CD4-positive, CD25-positive, alpha-beta regulatory T cell (primary cell): ENCODE data around the gene MEIS2. TPM values are rescaled to one million over a fixed set of nuclear protein-coding genes. Genes with fewer than 3 reads are reported as not detected.

Source experiments
- ATAC-seq, 2 donors: fragments of 150-1000 bp; cut with Tn5 transposase; one replicate each; pipeline ENCODE4 v1.10.0; 2021; ENCODE audit warnings: low read depth in 2 of 2, moderate number of reproducible peaks in 2 of 2, moderate library complexity in 1 of 2
- DNase-seq, 3 donors: peaks; one replicate each; pipeline versions ENCODE4 v3.0.0 to v3.0.0-alpha.2; 2012 to 2022; ENCODE audit warnings: mixed read lengths in 1 of 3
- H3K27ac ChIP-seq: one replicate; pipeline ENCODE4 v1.7.0; 2013; ENCODE audit warnings: mild to moderate bottlenecking, low read length; ENCODE audit not compliant: insufficient read depth, poor library complexity, severe bottlenecking
- H3K27me3 ChIP-seq: one replicate; pipeline ENCODE4 v1.7.0; 2013; ENCODE audit warnings: low read length; ENCODE audit not compliant: control insufficient read depth, insufficient read depth
- H3K36me3 ChIP-seq: one replicate; pipeline ENCODE4 v1.7.0; 2013; ENCODE audit warnings: mild to moderate bottlenecking, low read length, moderate library complexity; ENCODE audit not compliant: control insufficient read depth, insufficient read depth
- H3K4me1 ChIP-seq: 2 replicates; pipeline ENCODE4 v1.7.0; 2013; ENCODE audit warnings: mild to moderate bottlenecking, low read length; ENCODE audit not compliant: insufficient read depth, control insufficient read depth, poor library complexity, severe bottlenecking
- H3K4me3 ChIP-seq: one replicate; pipeline ENCODE4 v1.7.0; 2013; ENCODE audit warnings: low read depth, mild to moderate bottlenecking, low read length, moderate library complexity
- H3K9me3 ChIP-seq, 2 experiments: 1 replicate in 1 of 2; 2 replicates in 1 of 2; pipeline ENCODE4 v1.7.0; 2013; ENCODE audit warnings: low read length in 2 of 2, mild to moderate bottlenecking in 1 of 2, moderate library complexity in 1 of 2; ENCODE audit not compliant: control insufficient read depth in 2 of 2
- H3K27ac Mint-ChIP-seq, 3 donors: one replicate each; pipeline ENCODE4 v1.8.0; 2020 to 2022; ENCODE audit warnings: mild to moderate bottlenecking in 3 of 3, mixed read lengths in 3 of 3, moderate library complexity in 2 of 3
- H3K27me3 Mint-ChIP-seq: one replicate; pipeline ENCODE4 v1.8.0; 2022; ENCODE audit warnings: mild to moderate bottlenecking, mixed read lengths
- H3K36me3 Mint-ChIP-seq: one replicate; pipeline ENCODE4 v1.8.0; 2020; ENCODE audit warnings: mixed read lengths
- H3K4me1 Mint-ChIP-seq, 4 donors: one replicate each; pipeline ENCODE4 v1.8.0; 2020 to 2022; ENCODE audit warnings: mixed read lengths in 4 of 4, mild to moderate bottlenecking in 1 of 4
- H3K4me3 Mint-ChIP-seq, 4 donors: one replicate each; pipeline ENCODE4 v1.8.0; 2020 to 2022; ENCODE audit warnings: mild to moderate bottlenecking in 4 of 4, mixed read lengths in 4 of 4, moderate library complexity in 3 of 4
- H3K9me3 Mint-ChIP-seq, 7 donors: one replicate each; pipeline ENCODE4 v1.8.0; 2020 to 2022; ENCODE audit warnings: mixed read lengths in 7 of 7, mild to moderate bottlenecking in 3 of 7, moderate library complexity in 2 of 7
- polyA plus RNA-seq, 4 donors: library from polyadenylated mRNA; unstranded; fragments of 300-500 nt; fragmentation: Illumina TruSeq; gene quantifications; one replicate each; pipeline ENCODE4 v1.2.3, GENCODE V29; 2021
- total RNA-seq: library from RNA; stranded (reverse); gene quantifications from one replicate; pipeline ENCODE4 v1.2.3, GENCODE V29; 2022

The MEIS2 gene
- total and polyA plus RNA-seq, 5 donors from 2014 or later, result not detected

DNA sequence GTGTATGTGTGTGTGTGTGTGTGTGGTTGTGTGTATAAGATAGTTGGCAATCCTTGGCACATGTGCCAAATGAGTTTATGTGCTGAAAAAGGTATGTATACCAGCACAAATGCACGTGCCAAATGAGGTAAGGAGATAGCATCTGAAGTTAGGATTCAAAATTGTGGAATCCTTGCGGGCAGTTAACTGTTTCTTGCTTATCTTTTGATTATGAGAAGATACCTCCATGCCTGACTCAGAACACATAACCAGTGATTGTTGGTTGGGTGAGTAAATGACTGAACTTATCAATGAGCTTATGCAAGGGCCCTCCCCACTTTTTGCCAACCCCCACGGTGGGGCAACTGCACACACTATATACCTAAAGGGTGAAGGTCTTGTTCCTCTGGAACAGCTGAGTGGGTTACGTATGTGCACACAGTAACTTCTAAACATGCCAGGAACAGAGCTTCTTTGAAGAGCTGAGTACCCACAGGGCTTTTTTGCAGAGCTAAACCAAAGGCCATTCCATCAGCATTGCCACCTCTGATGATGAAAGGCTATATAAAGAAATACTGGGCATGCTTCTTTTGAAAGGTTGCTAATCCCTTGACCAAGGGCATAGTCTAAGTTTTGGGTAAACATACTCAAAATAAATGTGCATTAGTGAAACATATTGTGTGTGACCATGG is 60.1 kb downstream of the MEIS2 start:
- Histone ChIP-seq H3K27ac (no peak overlapping the region), H3K9me3 (no peaks in the 10 kb centered on the region), H3K36me3 (no peaks in the 10 kb centered on the region), H3K4me1 (no peaks in the 10 kb centered on the region), H3K27me3 (no peaks in the 10 kb centered on the region), H3K4me3 (no peak overlapping the region)
- H3K4me1 Mint-ChIP-seq, result no peaks in the 10 kb centered on the region
- H3K27me3 Mint-ChIP-seq, result peaks cover 4% of the 10 kb centered on the region
- H3K4me3 Mint-ChIP-seq, result no peak overlapping the region
- no peaks in the 10 kb centered on the region for H3K36me3 Mint-ChIP-seq
- no peak for ATAC-seq
- no peak for DNase-seq
- no peak overlapping the region for H3K27ac Mint-ChIP-seq
- peaks cover 0 to 2% (median 0%) of the 10 kb centered on the region in 7 donors for H3K9me3 Mint-ChIP-seq

DNA sequence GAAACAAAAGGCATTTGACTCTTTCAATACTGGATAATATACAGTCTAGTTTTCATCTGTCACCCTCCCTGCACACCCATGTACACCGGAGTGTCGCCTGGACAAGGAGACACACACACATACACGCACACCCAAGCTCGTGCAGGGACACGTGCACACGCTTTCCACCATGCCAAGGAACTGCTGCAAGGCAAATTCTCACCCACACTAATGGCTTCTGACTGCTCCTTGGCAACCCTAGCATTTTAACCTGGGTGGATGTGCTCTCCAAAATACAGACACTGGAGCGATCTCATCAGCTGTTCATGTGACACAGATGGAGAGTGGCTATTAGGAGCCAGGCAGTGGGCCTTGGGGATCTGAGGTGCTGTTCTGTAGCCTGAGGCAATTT is 61.6 kb downstream of the MEIS2 start:
- H3K27me3 ChIP-seq, result no peaks in the 10 kb centered on the region
- Mint-ChIP-seq H3K4me3 (no peak overlapping the region), H3K27ac (no peak overlapping the region), H3K9me3 (peaks cover 0 to 2% (median 0%) of the 10 kb centered on the region in 7 donors), H3K4me1 (no peaks in the 10 kb centered on the region), H3K27me3 (no peaks in the 10 kb centered on the region), H3K36me3 (no peaks in the 10 kb centered on the region)
- no peaks in the 10 kb centered on the region for H3K9me3 ChIP-seq
- H3K27ac ChIP-seq, result no peak overlapping the region
- no peaks in the 10 kb centered on the region for H3K36me3 ChIP-seq
- DNase-seq, result no peak
- H3K4me1 ChIP-seq, result no peaks in the 10 kb centered on the region
- ATAC-seq, result no peak
- no peak overlapping the region for H3K4me3 ChIP-seq

DNA sequence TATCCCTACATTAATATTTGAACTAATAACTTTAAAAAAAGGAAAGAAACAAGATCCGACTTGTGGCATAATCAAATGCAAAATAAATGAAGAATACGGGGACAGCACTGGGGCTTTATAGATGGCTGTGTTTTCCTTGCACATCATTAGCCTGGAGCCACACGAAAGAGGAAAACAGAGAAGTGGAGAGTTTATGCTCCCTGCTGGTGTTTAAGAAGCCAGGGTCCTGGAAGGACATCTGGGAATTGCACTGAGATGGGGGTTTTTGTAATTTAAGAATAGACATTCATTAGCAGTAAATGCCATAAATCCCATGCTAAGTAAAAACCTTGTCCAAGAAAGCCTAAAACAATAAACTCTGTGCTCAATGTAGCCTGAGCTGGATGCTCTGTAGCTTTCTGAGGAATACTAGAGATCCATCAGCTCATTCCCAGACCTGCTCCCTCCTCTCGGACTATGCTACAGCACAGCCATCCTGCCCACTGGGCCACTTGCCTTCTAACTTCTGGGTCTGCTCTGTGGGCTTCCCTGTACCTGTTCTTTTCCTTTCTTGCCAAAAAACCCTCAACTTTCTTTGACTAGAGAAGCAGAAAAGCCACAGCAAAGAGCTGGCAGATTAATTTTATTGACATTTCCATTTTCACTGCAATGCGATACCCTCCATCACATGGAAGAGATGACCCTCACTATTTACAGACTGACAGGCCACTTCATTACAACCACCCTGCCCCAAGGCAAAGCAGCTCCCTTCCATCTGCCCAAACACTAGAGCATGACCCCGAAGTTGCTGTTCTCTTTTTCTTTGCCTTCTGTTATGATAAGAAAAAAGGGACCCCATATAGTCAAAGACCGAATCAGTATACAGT is 62.3 kb downstream of the MEIS2 start:
- Mint-ChIP-seq H3K36me3 (no peaks in the 10 kb centered on the region), H3K9me3 (peaks cover 0 to 2% (median 0%) of the 10 kb centered on the region in 7 donors), H3K4me3 (no peak overlapping the region), H3K27ac (no peak overlapping the region), H3K27me3 (no peaks in the 10 kb centered on the region), H3K4me1 (no peaks in the 10 kb centered on the region)
- DNase-seq, result no peak
- H3K27ac ChIP-seq, result no peak overlapping the region
- H3K9me3 ChIP-seq, result no peaks in the 10 kb centered on the region
- H3K36me3 ChIP-seq, result no peaks in the 10 kb centered on the region
- H3K4me1 ChIP-seq, result no peaks in the 10 kb centered on the region
- no peaks in the 10 kb centered on the region for H3K27me3 ChIP-seq
- no peak overlapping the region for H3K4me3 ChIP-seq
- no peak for ATAC-seq

DNA sequence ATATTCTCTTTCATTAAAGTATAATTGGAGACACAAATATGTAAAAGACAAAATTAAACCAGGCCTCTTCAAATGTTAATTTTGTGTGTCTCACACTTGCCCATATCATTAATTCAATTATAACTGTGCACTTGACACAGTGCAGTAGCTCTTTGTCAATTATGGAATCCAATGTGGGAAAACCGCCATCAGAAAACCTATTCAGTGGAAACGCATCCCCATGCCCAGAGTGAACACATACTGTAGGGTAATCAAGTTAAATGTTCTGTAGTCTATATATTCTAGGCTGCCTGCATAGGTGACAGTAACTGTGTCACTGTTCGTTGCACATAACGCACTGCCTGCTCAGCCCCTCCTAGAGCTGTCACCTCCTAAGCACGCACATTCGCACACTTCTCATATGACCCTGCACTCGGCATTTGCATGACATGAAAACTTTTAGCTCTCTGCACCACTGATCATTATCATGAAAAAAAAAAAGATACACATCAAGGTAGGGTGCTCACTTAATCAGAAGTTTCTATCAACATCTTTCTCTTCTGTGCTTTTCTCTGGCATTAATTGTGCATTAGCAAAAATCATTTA is 63.2 kb downstream of the MEIS2 start:
- Histone ChIP-seq H3K27me3 (no peaks in the 10 kb centered on the region), H3K4me3 (no peak overlapping the region), H3K9me3 (no peaks in the 10 kb centered on the region), H3K27ac (no peak overlapping the region), H3K36me3 (no peaks in the 10 kb centered on the region), H3K4me1 (no peaks in the 10 kb centered on the region)
- no peak for DNase-seq
- H3K9me3 Mint-ChIP-seq, result peaks cover 0 to 2% (median 0%) of the 10 kb centered on the region in 7 donors
- H3K4me3 Mint-ChIP-seq, result no peak overlapping the region
- H3K4me1 Mint-ChIP-seq, result no peaks in the 10 kb centered on the region
- no peaks in the 10 kb centered on the region for H3K36me3 Mint-ChIP-seq
- no peak overlapping the region for H3K27ac Mint-ChIP-seq
- ATAC-seq, result no peak
- H3K27me3 Mint-ChIP-seq, result no peaks in the 10 kb centered on the region

DNA sequence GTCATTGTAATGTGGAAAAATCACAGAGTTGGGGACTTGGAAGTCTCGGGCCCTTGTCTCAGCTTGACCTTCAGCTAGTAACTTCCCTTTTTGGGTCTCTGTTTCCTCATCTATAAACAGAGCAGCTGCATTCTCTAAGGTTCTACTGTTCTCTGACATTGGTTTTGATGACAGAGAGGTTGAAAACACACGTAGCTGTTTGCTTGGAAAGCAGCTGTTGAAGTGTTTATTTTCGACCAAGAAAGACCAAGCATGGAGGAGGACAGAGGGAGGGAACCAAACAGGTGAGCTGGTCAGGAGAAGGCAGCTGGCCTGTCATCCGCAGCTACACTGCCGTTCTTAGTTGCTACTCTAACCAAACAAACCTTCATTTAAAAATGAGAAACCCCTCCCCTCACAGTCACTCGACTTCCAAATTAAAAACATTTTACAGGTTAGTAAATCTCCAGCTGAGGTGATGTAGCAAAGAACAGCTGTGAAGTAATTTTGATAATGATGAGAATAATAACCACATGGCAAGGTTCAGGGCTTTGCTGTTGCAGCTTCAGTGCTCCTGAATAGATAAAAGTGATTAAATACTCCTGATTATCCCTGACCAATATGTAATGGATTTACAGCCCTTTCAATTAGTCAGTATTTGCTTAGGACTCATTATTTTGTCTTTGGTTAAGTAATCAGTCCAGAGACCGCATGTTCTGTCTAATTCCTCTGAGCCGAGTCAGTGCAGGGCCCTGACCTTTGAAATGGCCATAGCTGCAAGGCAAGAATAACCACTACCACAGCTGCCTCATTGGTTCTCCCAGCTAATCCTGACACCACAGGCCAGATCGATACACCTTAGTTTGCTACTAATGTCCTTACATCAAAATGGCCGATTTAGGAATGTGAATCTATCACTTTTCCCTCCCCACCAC is 65.3 kb downstream of the MEIS2 start:
- H3K4me1 ChIP-seq, result no peaks in the 10 kb centered on the region
- H3K36me3 ChIP-seq, result no peaks in the 10 kb centered on the region
- no peaks in the 10 kb centered on the region for H3K27me3 ChIP-seq
- no peaks in the 10 kb centered on the region for H3K36me3 Mint-ChIP-seq
- H3K9me3 Mint-ChIP-seq, result peaks cover 0 to 3% (median 0%) of the 10 kb centered on the region in 7 donors
- H3K4me3 Mint-ChIP-seq, result no peak overlapping the region
- H3K9me3 ChIP-seq, result no peaks in the 10 kb centered on the region
- H3K27me3 Mint-ChIP-seq, result no peaks in the 10 kb centered on the region
- H3K4me1 Mint-ChIP-seq, result no peaks in the 10 kb centered on the region
- ATAC-seq, result no peak
- no peak overlapping the region for H3K27ac ChIP-seq
- DNase-seq, result no peak
- no peak overlapping the region for H3K4me3 ChIP-seq
- H3K27ac Mint-ChIP-seq, result no peak overlapping the region

DNA sequence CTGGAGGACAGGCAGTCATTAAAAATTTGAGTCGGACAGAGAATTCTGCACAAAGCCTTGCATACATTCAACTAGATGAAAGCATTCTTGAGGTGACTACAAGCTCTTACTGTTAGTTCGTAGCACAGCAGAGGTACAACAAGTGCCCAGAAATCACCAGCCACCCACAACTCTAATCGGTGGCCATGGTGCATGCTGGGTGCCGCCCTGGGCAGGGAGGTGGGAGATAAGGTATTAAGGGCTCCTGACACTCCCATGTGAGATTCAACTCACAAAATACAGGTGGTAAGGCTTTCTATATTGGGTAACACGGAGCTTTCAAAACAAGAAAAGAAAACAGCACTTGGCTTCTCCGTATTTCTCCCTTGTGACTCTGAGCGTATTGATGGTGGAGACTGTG is 66.0 kb downstream of the MEIS2 start:
- no peak for DNase-seq
- Mint-ChIP-seq H3K4me1 (no peaks in the 10 kb centered on the region), H3K4me3 (no peak overlapping the region), H3K27me3 (no peaks in the 10 kb centered on the region), H3K36me3 (no peaks in the 10 kb centered on the region), H3K27ac (no peak overlapping the region), H3K9me3 (peaks cover 0 to 4% (median 0%) of the 10 kb centered on the region in 7 donors)
- H3K27me3 ChIP-seq, result no peaks in the 10 kb centered on the region
- no peak overlapping the region for H3K4me3 ChIP-seq
- H3K4me1 ChIP-seq, result no peaks in the 10 kb centered on the region
- H3K36me3 ChIP-seq, result no peaks in the 10 kb centered on the region
- no peak for ATAC-seq
- H3K27ac ChIP-seq, result no peak overlapping the region
- no peaks in the 10 kb centered on the region for H3K9me3 ChIP-seq

DNA sequence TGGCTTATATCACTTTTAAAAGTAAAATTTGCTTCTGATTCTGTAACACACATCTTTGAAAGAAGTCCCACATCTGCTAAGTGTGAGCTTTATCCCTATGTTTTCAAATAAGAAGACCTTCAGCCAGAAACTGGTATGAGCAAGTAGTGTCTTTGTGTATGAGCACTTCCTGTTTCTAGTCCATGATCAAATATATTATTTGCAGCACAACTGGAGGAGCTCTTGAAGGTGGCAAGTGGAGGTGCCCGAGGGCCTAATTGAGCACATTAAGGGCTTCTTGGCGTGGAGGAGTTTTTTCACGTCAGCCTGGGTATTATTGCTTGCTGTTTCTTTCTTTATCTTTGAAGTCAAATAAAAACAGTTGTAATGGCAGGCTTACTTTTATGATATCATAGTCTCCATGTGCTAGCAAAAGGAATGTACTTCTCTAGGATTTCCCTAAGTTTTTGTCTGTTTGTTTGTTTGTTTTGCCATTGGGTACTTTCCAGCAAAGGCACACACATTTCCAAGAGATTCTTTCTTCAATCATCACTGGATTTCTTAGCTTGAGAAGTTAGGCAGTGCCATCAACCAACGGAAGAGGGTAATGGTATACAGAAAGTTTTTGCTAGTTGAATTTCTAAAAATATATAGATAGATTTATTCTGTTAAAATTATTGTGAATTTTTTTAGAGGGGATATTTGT is 68.1 kb downstream of the MEIS2 start:
- Mint-ChIP-seq H3K27ac (no peak overlapping the region), H3K36me3 (no peaks in the 10 kb centered on the region), H3K4me1 (no peaks in the 10 kb centered on the region), H3K27me3 (peaks cover 4% of the 10 kb centered on the region), H3K9me3 (peaks cover 0 to 5% (median 0%) of the 10 kb centered on the region in 7 donors), H3K4me3 (no peak overlapping the region)
- Histone ChIP-seq H3K27ac (no peak overlapping the region), H3K9me3 (no peaks in the 10 kb centered on the region), H3K27me3 (no peaks in the 10 kb centered on the region), H3K4me1 (no peaks in the 10 kb centered on the region), H3K4me3 (no peak overlapping the region), H3K36me3 (no peaks in the 10 kb centered on the region)
- ATAC-seq (no peak), DNase-seq (no peak)
